HepG2 (cell line): ENCODE results near the gene SOCS7. TPM values are rescaled to one million over a fixed set of nuclear protein-coding genes. Genes with fewer than 3 reads are reported as not detected.

Source experiments
- CBX5 ChIP-seq: sonication (generic); formaldehyde crosslinking; IDR thresholded peaks from 2 replicates; pipeline ENCODE4 v1.4.0; 2020; ENCODE audit warnings: missing genetic modification reagents, borderline replicate concordance
- ELF3 ChIP-seq: IDR thresholded peaks from 2 replicates; pipeline ENCODE4 v1.6.1; 2016; ENCODE audit warnings: missing genetic modification reagents, missing compliant biosample characterization
- GABPB1 ChIP-seq: IDR thresholded peaks from 2 replicates; pipeline ENCODE4 v1.6.1; 2016; ENCODE audit warnings: mild to moderate bottlenecking, missing genetic modification reagents, moderate library complexity, missing compliant biosample characterization
- HNRNPL ChIP-seq: fragments of 200-400 bp; formaldehyde crosslinking; IDR thresholded peaks from 2 replicates; pipeline ENCODE4 v1.6.1; 2017; ENCODE audit warnings: mild to moderate bottlenecking, low read depth, low read length
- IRF2 ChIP-seq: IDR thresholded peaks from 2 replicates; pipeline ENCODE4 v1.6.1; 2018; ENCODE audit warnings: missing genetic modification reagents, missing compliant biosample characterization
- KDM3A ChIP-seq: IDR thresholded peaks from 2 replicates; pipeline ENCODE4 v1.6.1; 2018; ENCODE audit warnings: low read depth, missing compliant biosample characterization
- MIER2 ChIP-seq: IDR thresholded peaks from 2 replicates; pipeline ENCODE4 v1.6.1; 2016; ENCODE audit warnings: missing biosample characterization, missing genetic modification reagents
- MTA1 ChIP-seq: sonication (generic); formaldehyde crosslinking; IDR thresholded peaks from 2 replicates; pipeline ENCODE4 v1.4.0; 2020; ENCODE audit warnings: missing genetic modification reagents, mild to moderate bottlenecking, borderline replicate concordance
- MTF2 ChIP-seq: sonication (generic); formaldehyde crosslinking; IDR thresholded peaks from 2 replicates; pipeline ENCODE4 v1.5.0; 2020; ENCODE audit warnings: missing genetic modification reagents, borderline replicate concordance
- SMAD9 ChIP-seq: sonication (generic); formaldehyde crosslinking; IDR thresholded peaks from 2 replicates; pipeline ENCODE4 v1.5.1; 2020; ENCODE audit warnings: mild to moderate bottlenecking, missing genetic modification reagents
- TEAD3 ChIP-seq: optimal IDR thresholded peaks from 2 replicates; pipeline ENCODE3; 2016; ENCODE audit warnings: borderline replicate concordance
- YEATS2 ChIP-seq: sonication (generic); formaldehyde crosslinking; IDR thresholded peaks from 2 replicates; pipeline ENCODE4 v1.4.0; 2020; ENCODE audit warnings: missing genetic modification reagents, borderline replicate concordance
- ZNF652 ChIP-seq: IDR thresholded peaks from 2 replicates; pipeline ENCODE4 v1.6.1; 2016; ENCODE audit warnings: low read depth, borderline replicate concordance
- polyA plus RNA-seq, 8 experiments: library from polyadenylated mRNA; depleted of rRNA in 3 of 8; stranded (reverse) in 7 of 8; unstranded in 1 of 8; fragments of >200 nt; fragmentation: Illumina TruSeq in 4 of 8; extraction: Trizol in 4 of 8; gene quantifications; 2 replicates each; pipeline versions ENCODE4 v1.2.1 to v1.2.3, GENCODE V29; 2011 to 2016; ENCODE audit warnings: low read depth in 4 of 8, missing spikeins in 1 of 8, mixed read lengths in 1 of 8; ENCODE audit not compliant: insufficient read depth in 1 of 8
- total RNA-seq, 5 experiments: library from RNA; depleted of rRNA; stranded (reverse); fragments of >200 nt; fragmentation: Illumina TruSeq; extraction: Trizol; gene quantifications; 2 replicates each; pipeline ENCODE4 v1.2.3, GENCODE V29; 2016; ENCODE audit warnings: low read depth in 1 of 5
- TF ChIP-seq, protein P1 (sequence below): sonication (generic); formaldehyde crosslinking; IDR thresholded peaks from 2 replicates; pipeline ENCODE4 v1.9.0; 2022; ENCODE audit warnings: missing genetic modification reagents, mild to moderate bottlenecking, borderline replicate concordance
- TF ChIP-seq, protein P2 (sequence below): sonication (generic); formaldehyde crosslinking; IDR thresholded peaks from 2 replicates; pipeline ENCODE4; 2020; ENCODE audit warnings: missing genetic modification reagents, mild to moderate bottlenecking, borderline replicate concordance
- TF ChIP-seq, protein P3 (sequence below): IDR thresholded peaks from 2 replicates; pipeline ENCODE4 v1.6.1; 2016; ENCODE audit warnings: low read depth, borderline replicate concordance
- TF ChIP-seq, protein P4 (sequence below): IDR thresholded peaks from 2 replicates; pipeline ENCODE4 v1.6.1; 2018; ENCODE audit warnings: missing genetic modification reagents, mild to moderate bottlenecking, missing compliant biosample characterization
- TF ChIP-seq, protein P5 (sequence below): IDR thresholded peaks from 2 replicates; pipeline ENCODE4 v1.6.1; 2016; ENCODE audit warnings: mild to moderate bottlenecking
- TF ChIP-seq, protein P6 (sequence below): sonication (generic); formaldehyde crosslinking; IDR thresholded peaks from 2 replicates; pipeline ENCODE4 v1.4.0; 2020; ENCODE audit warnings: missing genetic modification reagents, low read depth, mild to moderate bottlenecking, borderline replicate concordance

The SOCS7 gene
- total and polyA plus RNA-seq, 2 of the 13 experiments (the other 11 are each of a cell fraction or from before 2014, with no cell fraction given): 19.2 to 24.2 TPM

DNA sequence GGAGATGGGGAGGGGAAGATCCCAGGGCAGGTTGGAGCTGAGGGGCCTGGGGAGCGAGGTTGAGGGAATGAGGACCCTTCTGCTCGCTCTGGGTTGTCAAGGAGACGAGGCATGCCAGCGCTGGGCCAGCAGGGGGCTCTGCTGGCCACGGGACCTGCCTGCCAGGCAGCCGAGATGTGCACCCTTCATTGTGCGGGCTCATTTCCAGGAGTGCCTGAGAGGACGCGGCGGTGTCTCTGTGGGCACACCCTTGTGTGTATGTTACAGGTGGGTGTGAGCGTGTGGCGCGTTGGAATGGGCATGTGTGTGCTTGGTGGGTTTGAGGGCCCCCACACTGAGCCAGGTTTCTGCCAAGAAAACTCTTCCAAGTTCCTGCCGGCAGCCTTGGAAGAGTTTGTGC lies 92.5 kb downstream of the SOCS7 start (continued):
- TF ChIP-seq, protein P1, sequence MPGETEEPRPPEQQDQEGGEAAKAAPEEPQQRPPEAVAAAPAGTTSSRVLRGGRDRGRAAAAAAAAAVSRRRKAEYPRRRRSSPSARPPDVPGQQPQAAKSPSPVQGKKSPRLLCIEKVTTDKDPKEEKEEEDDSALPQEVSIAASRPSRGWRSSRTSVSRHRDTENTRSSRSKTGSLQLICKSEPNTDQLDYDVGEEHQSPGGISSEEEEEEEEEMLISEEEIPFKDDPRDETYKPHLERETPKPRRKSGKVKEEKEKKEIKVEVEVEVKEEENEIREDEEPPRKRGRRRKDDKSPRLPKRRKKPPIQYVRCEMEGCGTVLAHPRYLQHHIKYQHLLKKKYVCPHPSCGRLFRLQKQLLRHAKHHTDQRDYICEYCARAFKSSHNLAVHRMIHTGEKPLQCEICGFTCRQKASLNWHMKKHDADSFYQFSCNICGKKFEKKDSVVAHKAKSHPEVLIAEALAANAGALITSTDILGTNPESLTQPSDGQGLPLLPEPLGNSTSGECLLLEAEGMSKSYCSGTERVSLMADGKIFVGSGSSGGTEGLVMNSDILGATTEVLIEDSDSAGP (CRISPR knock-in tag): 0 out of 2 replicates have a peak, but pooled peaks have one; percentile 46
- peak; percentile 90 for TF ChIP-seq ZNF652 (CRISPR knock-in tag)
- 0 out of 2 replicates have a peak, but pooled peaks have one; percentile 32 for TF ChIP-seq MIER2 (CRISPR knock-in tag)
- TF ChIP-seq HNRNPL: peak; percentile 81
- TF ChIP-seq, protein P2, sequence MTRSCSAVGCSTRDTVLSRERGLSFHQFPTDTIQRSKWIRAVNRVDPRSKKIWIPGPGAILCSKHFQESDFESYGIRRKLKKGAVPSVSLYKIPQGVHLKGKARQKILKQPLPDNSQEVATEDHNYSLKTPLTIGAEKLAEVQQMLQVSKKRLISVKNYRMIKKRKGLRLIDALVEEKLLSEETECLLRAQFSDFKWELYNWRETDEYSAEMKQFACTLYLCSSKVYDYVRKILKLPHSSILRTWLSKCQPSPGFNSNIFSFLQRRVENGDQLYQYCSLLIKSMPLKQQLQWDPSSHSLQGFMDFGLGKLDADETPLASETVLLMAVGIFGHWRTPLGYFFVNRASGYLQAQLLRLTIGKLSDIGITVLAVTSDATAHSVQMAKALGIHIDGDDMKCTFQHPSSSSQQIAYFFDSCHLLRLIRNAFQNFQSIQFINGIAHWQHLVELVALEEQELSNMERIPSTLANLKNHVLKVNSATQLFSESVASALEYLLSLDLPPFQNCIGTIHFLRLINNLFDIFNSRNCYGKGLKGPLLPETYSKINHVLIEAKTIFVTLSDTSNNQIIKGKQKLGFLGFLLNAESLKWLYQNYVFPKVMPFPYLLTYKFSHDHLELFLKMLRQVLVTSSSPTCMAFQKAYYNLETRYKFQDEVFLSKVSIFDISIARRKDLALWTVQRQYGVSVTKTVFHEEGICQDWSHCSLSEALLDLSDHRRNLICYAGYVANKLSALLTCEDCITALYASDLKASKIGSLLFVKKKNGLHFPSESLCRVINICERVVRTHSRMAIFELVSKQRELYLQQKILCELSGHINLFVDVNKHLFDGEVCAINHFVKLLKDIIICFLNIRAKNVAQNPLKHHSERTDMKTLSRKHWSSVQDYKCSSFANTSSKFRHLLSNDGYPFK: peak; percentile 54; the same call in 1 of the 2 replicates
- TF ChIP-seq, protein P3, sequence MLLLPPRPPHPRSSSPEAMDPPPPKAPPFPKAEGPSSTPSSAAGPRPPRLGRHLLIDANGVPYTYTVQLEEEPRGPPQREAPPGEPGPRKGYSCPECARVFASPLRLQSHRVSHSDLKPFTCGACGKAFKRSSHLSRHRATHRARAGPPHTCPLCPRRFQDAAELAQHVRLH (CRISPR knock-in tag): peak; percentile 86; the same call in 1 of the 2 replicates
- TF ChIP-seq KDM3A (CRISPR knock-in tag): 0 out of 2 replicates have a peak, but pooled peaks have one; percentile 61
- TF ChIP-seq TEAD3 (CRISPR knock-in tag): peak; percentile 86
- TF ChIP-seq, protein P4, sequence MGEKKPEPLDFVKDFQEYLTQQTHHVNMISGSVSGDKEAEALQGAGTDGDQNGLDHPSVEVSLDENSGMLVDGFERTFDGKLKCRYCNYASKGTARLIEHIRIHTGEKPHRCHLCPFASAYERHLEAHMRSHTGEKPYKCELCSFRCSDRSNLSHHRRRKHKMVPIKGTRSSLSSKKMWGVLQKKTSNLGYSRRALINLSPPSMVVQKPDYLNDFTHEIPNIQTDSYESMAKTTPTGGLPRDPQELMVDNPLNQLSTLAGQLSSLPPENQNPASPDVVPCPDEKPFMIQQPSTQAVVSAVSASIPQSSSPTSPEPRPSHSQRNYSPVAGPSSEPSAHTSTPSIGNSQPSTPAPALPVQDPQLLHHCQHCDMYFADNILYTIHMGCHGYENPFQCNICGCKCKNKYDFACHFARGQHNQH: peak; percentile 49; the same call in 1 of the 2 replicates
- TF ChIP-seq MTF2 (CRISPR knock-in tag): peak; percentile 74; the same call in 1 of the 2 replicates
- TF ChIP-seq, protein P5, sequence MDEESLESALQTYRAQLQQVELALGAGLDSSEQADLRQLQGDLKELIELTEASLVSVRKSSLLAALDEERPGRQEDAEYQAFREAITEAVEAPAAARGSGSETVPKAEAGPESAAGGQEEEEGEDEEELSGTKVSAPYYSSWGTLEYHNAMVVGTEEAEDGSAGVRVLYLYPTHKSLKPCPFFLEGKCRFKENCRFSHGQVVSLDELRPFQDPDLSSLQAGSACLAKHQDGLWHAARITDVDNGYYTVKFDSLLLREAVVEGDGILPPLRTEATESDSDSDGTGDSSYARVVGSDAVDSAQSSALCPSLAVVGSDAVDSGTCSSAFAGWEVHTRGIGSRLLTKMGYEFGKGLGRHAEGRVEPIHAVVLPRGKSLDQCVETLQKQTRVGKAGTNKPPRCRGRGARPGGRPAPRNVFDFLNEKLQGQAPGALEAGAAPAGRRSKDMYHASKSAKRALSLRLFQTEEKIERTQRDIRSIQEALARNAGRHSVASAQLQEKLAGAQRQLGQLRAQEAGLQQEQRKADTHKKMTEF (CRISPR knock-in tag): 0 out of 2 replicates have a peak, but pooled peaks have one; percentile 51
- 0 out of 2 replicates have a peak, but pooled peaks have one; percentile 5 for TF ChIP-seq MTA1
- TF ChIP-seq SMAD9 (CRISPR knock-in tag): 0 out of 2 replicates have a peak, but pooled peaks have one; percentile 29
- TF ChIP-seq IRF2: peak; percentile 69
- TF ChIP-seq, protein P6, sequence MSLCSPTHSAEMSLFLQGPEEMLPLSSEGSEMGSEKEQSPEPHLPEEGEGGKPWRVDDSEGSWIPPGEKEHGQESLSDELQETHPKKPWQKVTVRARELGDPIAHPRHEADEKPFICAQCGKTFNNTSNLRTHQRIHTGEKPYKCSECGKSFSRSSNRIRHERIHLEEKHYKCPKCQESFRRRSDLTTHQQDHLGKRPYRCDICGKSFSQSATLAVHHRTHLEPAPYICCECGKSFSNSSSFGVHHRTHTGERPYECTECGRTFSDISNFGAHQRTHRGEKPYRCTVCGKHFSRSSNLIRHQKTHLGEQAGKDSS: peak; percentile 46; the same call in 1 of the 2 replicates
- peak; percentile 55 for TF ChIP-seq GABPB1
- TF ChIP-seq ELF3: 0 out of 2 replicates have a peak, but pooled peaks have one; percentile 37
- TF ChIP-seq YEATS2 (CRISPR knock-in tag): no peak
- peak; percentile 83; the same call in 1 of the 2 replicates for TF ChIP-seq CBX5 (CRISPR knock-in tag)
